Activated CD4-positive, CD25-positive, alpha-beta regulatory T cell (primary cell): ENCODE measurements around the gene MAP3K5.
"Not testable (repeated sequence)": the region's sequence is repeated elsewhere in the genome, so short reads cannot be mapped to it uniquely, and the experiment has no call there.

Experiments
- DNase-seq, 4 experiments: peaks; one replicate each; lab custom pipeline; 2025; lab: John Stamatoyannopoulos, UW

MAP3K5 gene

GRCh38 chr6:136791296-136792094, 782 bp downstream of the MAP3K5 start:
- DNase-seq = peak in 2 of 4 experiments; percentile 46 to 48

GRCh38 chr6:136790411-136791295, 1.6 kb downstream of the MAP3K5 start:
- no peak for DNase-seq

GRCh38 chr6:136789440-136789839, 2.8 kb downstream of the MAP3K5 start:
- not testable (repeated sequence) for DNase-seq

GRCh38 chr6:136788069-136788902, 4.0 kb downstream of the MAP3K5 start:
- DNase-seq = no peak

GRCh38 chr6:136787726-136788068, 4.6 kb downstream of the MAP3K5 start:
- no peak for DNase-seq

GRCh38 chr6:136786658-136787057, 5.6 kb downstream of the MAP3K5 start:
- DNase-seq = no peak

- DNase-seq = peak in 2 of 4 experiments; percentile 18 to 19
Measured at GRCh38 chr6:136784910-136785746, 7.1 kb downstream of the MAP3K5 start.

- no peak for DNase-seq
Measured at GRCh38 chr6:136784271-136784664, 8.0 kb downstream of the MAP3K5 start.

GRCh38 chr6:136783495-136784270, 8.6 kb downstream of the MAP3K5 start:
- DNase-seq = no peak

GRCh38 chr6:136783021-136783420, 9.3 kb downstream of the MAP3K5 start:
- DNase-seq = no peak

- no peak for DNase-seq
Measured at GRCh38 chr6:136782021-136782770, 10.1 kb downstream of the MAP3K5 start.

GRCh38 chr6:136780972-136781371, 11.3 kb downstream of the MAP3K5 start:
- DNase-seq = no peak

- DNase-seq = no peak
Measured at GRCh38 chr6:136779682-136780081, 12.6 kb downstream of the MAP3K5 start.

- DNase-seq = no peak
Measured at GRCh38 chr6:136777651-136778050, 14.6 kb downstream of the MAP3K5 start.

GRCh38 chr6:136775548-136775947, 16.7 kb downstream of the MAP3K5 start:
- DNase-seq = no peak

- no peak for DNase-seq
Measured at GRCh38 chr6:136775081-136775480, 17.2 kb downstream of the MAP3K5 start.

GRCh38 chr6:136774228-136775041, 17.8 kb downstream of the MAP3K5 start:
- no peak for DNase-seq

GRCh38 chr6:136773473-136773796, 18.8 kb downstream of the MAP3K5 start:
- DNase-seq = no peak
